GM21447 (cell line): Measurements from ENCODE around the gene GDI1.
A peak's percentile ranks its signal among the peaks of the same experiment; 100 is the strongest.
"Not testable (repeated sequence)": the region's sequence is repeated elsewhere in the genome, so short reads cannot be mapped to it uniquely, and the experiment has no call there.

ENCODE experiments used
- ATAC-seq: cut with Tn5 transposase; IDR thresholded peaks from one replicate; pipeline ENCODE4 v1.9.1; 2021; ENCODE audit not compliant: unreplicated experiment

The GDI1 gene

DNA sequence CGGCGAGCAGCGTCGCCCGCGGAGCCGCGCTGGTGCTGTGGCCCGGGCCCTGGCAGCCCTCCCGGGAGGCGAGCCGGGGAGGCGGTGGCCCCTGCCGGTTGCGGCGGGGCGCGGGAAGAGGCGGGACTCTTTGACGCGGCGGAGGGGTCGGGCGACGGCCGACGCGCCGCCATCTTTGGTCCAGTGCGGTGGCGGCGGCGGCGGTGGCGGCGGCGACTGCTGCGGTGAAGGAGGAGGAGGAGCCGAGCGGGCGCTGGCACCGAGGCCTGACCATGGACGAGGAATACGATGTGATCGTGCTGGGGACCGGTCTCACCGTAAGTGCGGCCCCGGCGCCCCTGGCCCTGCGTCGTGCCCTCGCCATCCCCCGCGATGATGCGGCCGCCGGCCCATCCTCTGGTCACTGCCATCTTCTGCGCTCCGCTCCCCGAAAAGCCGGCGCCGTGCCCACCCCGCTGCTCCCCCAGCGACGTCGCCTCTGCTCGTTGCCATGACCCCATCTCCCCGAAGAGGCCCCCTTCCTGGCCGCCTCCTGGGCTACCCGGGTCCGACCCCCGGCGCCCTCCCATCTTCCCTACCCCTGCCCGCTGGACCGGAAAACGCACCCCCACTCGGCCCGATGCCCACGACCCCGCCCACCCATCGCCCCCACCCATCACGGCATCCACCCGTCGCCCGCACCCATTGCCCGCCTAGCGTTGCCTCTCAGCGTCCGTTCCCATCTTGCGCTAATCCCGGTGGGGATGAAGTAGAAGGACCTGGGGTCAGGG, at the start of gene GDI1:
TSS of gene GDI1 (plus strand) at position 172 of the 770 bp plus-strand sequence. CDS start at position 273, 101 bp downstream.
- no peak for ATAC-seq

- ATAC-seq: peak; percentile 30
Measured at GRCh38 chrX:154388094-154388493, 48.9 kb upstream of the GDI1 start.

- peak; percentile 23 for ATAC-seq
Measured at GRCh38 chrX:154388649-154389048, 48.3 kb upstream of the GDI1 start.

DNA sequence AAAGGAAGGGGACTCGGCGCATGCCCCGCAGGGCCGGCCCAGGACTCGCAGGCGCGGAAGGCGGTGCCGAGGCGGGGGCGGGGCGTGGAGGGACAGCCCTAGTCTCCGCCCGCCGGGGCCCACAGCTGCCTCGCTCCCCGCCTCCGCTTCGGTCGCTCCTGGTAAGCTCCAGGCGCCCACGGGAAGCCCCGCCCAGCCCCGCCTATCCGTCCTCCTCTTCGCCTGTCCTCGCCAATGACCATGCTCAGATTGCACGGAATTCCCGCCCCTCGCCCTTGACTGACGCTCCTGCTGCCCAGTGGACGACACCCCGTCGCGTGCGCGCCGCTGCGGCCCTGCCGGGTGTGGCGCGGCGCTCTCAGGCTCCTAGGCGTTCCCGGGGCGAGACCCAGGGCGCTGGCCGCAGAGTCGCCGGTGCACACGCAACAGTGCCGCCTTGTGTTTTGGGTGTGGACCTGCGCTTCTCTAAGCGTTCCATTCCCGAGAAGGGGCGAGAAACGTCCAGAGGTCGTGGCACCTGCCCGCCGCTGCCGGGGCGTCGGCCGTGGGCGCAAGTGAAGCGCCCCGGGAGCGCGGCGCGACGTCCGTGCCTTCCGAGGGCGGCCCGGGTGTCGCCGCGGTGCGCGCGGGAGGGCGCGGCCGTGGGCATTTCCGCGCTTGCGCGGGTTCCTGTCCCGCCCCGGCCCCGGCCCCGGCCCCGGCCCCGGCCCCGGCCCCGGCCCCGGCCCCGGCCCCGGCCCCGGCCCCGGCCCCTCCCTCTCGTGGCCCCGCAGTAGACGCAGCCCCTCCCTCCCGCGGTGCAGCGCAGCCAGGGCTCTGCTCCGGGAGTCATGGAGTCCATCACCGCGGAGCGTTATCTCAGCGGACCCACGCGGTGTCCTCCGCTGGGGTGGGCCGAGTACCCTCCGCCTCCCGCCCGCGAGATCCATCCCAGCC, 46.9 kb upstream of the GDI1 start:
- ATAC-seq: peak; percentile 65

GRCh38 chrX:154396363-154396762, 40.6 kb upstream of the GDI1 start:
- not testable (repeated sequence) for ATAC-seq

DNA sequence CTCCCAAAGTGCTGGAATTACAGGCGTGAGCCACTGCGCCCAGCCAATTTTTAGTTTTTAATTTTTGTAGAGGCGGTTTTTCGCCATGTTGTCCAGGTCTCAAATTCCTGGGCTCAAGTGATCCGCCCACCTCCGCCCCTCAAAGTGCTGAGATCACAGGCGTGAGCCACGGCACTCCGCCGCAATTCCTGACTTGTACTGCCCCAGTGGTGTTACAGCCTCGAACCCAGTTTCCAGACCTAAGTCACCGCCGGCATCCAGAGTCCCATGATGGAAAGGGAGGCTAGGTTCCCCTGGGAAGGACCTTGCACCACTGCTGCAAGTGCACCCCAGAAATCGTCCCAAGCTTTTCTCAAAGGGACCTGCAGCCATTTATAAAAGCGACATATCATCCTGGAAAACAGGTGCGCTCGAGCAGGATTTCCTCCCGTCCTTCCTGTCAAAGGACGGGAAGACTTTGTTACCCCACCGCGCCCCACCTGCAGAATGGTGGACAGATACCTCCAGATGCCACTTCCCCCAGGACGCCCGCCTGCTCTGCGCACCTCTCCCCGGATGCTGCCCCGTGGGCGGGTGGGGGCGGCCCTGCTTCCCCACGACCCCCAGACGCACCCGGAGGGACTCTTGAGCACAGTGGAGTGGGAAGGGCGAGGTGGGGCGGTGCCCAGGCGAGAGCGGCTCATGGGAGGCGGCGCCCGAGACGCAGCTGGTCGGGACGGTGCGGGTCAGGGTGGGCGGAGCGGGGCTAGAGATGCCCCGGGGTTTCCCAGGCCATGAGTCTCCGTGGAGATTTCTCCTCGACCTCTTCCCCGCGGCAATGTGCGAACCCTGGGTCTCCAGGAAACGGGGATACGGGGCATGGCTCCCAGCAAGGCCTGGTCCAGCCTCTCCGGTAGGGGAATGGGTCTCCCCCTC, 39.7 kb upstream of the GDI1 start:
- ATAC-seq: peak; percentile 48

DNA sequence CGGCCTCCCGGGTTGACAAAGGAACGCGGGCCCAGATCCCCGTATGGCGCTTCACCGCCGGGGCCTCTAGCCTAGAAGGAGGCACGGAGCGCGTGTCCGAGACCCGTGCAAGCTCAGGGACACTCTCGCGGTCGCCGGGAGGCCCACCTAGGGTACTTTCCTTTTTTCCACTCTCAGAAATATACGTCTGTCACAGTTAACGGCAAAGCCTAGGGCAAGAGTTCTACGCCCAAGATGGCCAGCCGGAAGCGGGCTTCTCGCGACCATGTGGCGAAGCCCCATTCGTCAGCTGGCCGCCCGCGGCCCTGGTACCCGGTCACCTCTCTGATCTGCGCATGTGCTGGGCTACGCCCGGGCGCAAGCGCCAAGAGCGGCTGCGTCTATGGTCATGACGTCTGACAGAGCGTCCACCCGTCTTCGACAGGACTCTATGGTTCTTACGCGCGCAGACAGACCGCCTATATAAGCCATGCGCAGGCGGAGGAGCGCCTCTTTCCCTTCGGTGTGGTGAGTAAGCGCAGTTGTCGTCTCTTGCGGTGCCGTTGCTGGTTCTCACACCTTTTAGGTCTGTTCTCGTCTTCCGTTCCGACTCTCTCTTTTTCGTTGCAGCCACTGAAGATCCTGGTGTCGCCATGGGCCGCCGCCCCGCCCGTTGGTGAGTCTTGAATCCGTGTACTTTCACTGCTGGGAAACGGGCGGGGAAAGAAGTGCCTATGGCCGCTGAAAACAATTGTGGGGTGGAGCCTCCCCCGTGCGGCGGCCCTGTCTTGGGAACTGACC, 38.9 kb upstream of the GDI1 start, which contains the start of gene RPL10:
TSS of gene RPL10 (plus strand) at position 490 of the 780 bp plus-strand sequence. CDS start at position 633, 143 bp downstream.
- ATAC-seq: peak; percentile 75

DNA sequence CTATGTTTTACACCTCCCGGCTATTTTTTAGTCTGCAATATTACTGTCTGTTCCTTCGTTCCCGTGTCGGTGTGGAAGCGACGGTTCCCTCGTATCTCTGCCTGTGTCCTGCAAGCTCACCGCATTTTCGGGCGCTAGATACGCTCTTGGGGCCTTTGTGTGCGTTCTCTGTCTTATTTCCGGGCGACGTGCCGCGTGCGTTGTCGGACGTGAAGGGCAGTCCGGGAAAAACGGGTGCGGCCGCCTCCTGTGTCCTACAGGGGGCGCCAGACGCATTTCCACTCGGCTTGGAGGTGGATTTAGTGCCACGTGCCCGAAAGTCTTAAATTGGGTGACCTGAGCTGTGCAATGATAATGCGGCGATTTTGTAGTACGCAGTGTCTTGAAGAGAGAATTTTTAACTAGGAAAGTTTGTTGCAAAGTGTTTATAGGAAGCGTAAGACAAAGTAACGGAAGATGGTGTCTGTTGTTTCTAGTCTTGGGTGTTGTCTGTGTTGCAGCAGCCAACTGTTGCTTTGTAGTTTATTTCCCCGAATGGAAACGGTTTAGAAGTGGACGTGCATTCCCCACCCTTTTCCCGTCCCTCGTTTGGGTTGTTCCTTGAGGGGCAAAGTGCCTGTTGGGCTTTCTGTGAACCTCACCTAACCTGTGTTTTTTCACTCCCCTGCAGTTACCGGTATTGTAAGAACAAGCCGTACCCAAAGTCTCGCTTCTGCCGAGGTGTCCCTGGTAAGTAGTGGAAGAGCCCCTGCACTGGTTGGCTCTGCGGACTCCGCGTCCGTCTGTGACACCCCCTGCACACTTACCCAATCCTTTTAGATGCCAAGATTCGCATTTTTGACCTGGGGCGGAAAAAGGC, 38.1 kb upstream of the GDI1 start:
- peak; percentile 35 for ATAC-seq

GRCh38 chrX:154399527-154400368, 37.2 kb upstream of the GDI1 start:
- no peak for ATAC-seq

DNA sequence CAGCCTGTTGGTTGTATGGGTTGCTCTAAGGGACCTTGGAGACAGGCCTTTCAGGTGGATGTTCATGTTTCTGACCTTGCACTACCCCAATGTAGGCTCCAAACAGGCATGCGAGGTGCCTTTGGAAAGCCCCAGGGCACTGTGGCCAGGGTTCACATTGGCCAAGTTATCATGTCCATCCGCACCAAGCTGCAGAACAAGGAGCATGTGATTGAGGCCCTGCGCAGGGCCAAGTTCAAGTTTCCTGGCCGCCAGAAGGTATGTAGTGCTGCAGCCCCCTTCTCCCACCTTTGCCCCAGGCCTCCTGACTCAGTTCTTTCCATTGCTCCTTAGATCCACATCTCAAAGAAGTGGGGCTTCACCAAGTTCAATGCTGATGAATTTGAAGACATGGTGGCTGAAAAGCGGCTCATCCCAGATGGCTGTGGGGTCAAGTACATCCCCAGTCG, 36.6 kb upstream of the GDI1 start:
- ATAC-seq: not testable (repeated sequence)

GRCh38 chrX:154401045-154401799, 35.7 kb upstream of the GDI1 start:
- ATAC-seq: no peak

- no peak for ATAC-seq
Measured at GRCh38 chrX:154401918-154402621, 34.9 kb upstream of the GDI1 start.

DNA sequence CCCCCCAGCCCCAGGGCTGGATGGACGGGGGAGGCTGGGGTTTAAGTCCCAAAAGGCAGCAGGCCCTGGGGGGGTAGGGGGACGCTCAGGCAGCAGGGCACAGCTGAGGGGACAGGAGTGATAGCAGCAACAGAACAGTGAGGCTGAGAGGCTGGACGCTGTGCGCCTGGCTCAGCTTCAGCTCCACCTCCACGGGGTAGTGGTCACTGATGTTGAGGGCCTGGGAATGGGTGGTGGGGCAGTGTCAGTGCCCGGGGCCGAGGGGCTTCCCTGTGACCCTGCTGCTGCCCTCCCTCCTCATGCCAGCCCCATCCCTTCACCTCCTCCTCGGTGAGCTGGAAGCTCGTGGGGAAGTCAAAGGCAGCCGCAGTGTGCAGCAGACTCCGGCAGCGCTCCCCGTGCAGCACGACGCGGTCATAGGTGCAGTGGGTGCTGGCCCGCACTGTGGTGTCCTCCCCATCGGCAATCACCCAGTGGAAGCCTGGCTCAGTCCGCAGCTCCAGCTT, 34.3 kb upstream of the GDI1 start:
- ATAC-seq: no peak

DNA sequence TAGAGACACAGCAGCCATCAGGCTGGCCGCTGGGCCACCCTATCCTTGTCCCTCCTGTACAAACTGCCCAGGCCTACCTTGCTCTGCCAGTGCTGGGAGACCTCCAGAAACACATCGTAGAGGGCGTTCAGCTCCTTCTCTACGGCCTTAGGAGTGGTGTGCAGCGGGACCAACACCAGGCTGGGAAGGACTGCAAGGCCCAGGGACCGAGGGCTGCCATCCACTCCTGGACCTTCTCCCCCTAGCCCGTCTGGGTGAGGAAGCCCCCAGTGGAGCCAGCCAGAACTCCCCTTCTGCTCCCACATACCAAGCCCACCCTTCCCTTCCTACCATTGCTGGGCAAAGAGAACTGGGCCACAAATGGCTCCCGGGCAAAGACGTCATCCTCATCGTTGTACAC, 33.8 kb upstream of the GDI1 start:
- ATAC-seq: no peak

GRCh38 chrX:154403858-154404257, 33.1 kb upstream of the GDI1 start:
- ATAC-seq: no peak

GRCh38 chrX:154404625-154405192, 32.2 kb upstream of the GDI1 start:
- no peak for ATAC-seq
